Measurements from ENCODE around the gene SLC16A2. TPM values are rescaled to one million over a fixed set of nuclear protein-coding genes. Genes with fewer than 3 reads are reported as not detected.
"Not testable (repeated sequence)": the region's sequence is repeated elsewhere in the genome, so short reads cannot be mapped to it uniquely, and the experiment has no call there.

The SLC16A2 gene
- total and polyA plus RNA-seq, 7 donors: 0.66 to 6.3 (median 2.1) TPM

DNA sequence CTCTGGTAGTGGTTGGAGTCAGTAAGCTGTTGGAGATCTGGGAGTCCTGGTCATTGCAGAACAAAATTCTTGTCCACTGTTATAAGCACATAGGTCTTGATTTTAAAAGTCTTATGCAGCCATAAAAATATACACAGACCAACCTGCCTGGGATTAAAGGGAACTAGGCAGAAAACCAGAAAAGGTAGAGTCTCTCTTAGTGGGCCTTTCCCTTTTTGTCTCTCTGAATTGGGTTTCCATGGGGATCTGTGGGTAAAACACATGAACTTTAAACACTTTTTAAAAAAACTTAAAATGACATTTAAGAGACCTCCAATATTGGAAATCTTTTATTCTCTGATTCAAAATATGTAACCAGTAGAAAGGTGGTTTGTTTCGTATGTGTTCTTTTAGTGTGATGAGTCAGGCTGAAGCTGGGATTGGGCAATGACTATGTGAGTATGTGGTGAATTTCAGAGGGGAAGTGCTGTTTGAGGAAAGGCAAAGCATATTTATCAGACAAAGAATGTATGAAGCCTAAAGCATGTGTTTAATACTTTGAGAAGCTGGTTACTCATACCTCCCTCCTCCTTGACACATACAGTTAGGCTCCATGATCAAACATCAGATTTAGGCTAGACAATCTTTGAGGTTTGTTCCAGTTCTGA is 29.6 kb downstream of the SLC16A2 start:
- ATAC-seq (peak in 1 of 4 donors; percentile 44), DNase-seq (no peak)
- WGBS, 3 donors: 73 to 85% (median 82%) methylated on average over 1 of the region's 1 CpG
- no peaks in the 10 kb centered on the region for H3K36me3 ChIP-seq (ENCODE audit: insufficient read depth in 1 of 2, low read depth in 1 of 2)
- no peak for TF ChIP-seq CTCF (IDR thresholded peaks at IDR 0.05)
- no peaks in the 10 kb centered on the region for H3K4me1 ChIP-seq
- no peak overlapping the region for H3K4me3 ChIP-seq
- H3K9me3 ChIP-seq: no peaks in the 10 kb centered on the region
- H3K27me3 ChIP-seq (ENCODE audit: insufficient read depth in 3 of 3, low read length in 2 of 3): peaks cover 0 to 6% (median 0%) of the 10 kb centered on the region in 3 donors
- no peak overlapping the region for H3K27ac ChIP-seq
- intact Hi-C loops (cut with DNase I): no loop called here

DNA sequence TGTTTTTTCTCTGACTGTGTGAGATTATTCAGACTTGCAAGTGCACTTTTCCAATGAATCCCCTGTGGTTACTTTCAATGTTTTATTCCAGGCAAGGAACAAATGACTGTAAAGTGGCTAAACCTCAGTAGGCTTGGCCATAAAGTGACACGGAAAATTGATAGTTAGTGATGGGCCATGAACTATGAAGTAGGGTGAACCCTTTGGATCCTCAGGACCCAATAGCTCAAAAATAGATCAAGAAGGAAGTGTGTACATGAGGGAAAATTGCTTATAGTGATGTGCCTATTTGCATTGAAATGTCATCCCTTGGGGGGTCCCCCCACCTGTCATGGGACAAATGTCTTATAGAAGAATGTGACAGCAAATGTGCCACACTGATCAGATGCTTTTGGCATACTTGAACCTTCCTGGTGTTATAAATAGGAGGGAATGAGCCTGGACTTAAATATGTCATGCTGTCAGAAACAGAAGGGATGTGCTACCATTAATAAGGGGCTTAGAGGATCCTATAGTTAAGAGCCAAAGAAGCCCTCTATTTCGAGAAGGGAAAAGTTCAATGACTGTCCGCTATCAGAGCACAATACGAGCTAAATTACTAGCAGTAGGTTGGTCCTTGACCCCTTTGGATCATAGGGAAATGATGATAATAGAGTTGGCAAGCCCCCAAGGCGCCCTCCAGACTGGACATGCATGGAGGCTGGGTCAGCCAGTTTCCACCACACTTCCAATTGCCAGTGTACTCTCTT is 30.3 kb downstream of the SLC16A2 start:
- Histone ChIP-seq H3K27me3 (ENCODE audit: insufficient read depth in 3 of 3, low read length in 2 of 3) (peaks cover 0 to 6% (median 0%) of the 10 kb centered on the region in 3 donors), H3K9me3 (no peaks in the 10 kb centered on the region), H3K27ac (no peak overlapping the region), H3K4me1 (no peaks in the 10 kb centered on the region), H3K4me3 (no peak overlapping the region), H3K36me3 (ENCODE audit: insufficient read depth in 1 of 2, low read depth in 1 of 2) (no peaks in the 10 kb centered on the region)
- no peak for TF ChIP-seq CTCF (IDR thresholded peaks at IDR 0.05)
- ATAC-seq (no peak), DNase-seq (no peak)
- 72 to 90% (median 85%) methylated on average over 5 of the region's 5 CpGs for WGBS, 3 donors
- intact Hi-C loops (cut with DNase I): no loop called here

DNA sequence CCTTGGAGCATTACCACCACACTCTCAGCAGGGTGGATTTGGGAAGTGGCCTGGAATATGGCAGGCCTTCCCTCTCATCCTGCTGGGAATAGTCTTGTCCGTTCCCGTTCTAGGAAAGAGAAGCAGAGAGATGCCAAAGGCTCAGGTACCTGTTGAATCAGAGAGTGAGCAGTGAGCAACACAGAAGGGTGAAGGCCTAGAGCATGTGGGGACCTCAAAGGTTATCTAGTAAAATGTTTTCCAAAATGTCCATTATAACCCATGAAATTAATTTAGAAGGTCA is 30.8 kb downstream of the SLC16A2 start:
- TF ChIP-seq CTCF (IDR thresholded peaks at IDR 0.05): no peak
- H3K9me3 ChIP-seq: no peaks in the 10 kb centered on the region
- DNase-seq (no peak), ATAC-seq (no peak)
- no peaks in the 10 kb centered on the region for H3K36me3 ChIP-seq (ENCODE audit: insufficient read depth in 1 of 2, low read depth in 1 of 2)
- intact Hi-C loops (cut with DNase I): no loop called here
- WGBS, 3 donors: 78 to 85% (median 81%) methylated on average over 2 of the region's 2 CpGs
- no peak overlapping the region for H3K4me3 ChIP-seq
- no peaks in the 10 kb centered on the region for H3K4me1 ChIP-seq
- no peak overlapping the region for H3K27ac ChIP-seq
- H3K27me3 ChIP-seq (ENCODE audit: insufficient read depth in 3 of 3, low read length in 2 of 3): peaks cover 0 to 6% (median 0%) of the 10 kb centered on the region in 3 donors

GRCh38 chrX:74453178-74453577 is 31.9 kb downstream of the SLC16A2 start:
- Histone ChIP-seq H3K27me3 (ENCODE audit: insufficient read depth in 3 of 3, low read length in 2 of 3) (peaks cover 0 to 6% (median 0%) of the 10 kb centered on the region in 3 donors), H3K4me1 (no peaks in the 10 kb centered on the region), H3K27ac (no peak overlapping the region), H3K9me3 (no peaks in the 10 kb centered on the region), H3K36me3 (ENCODE audit: insufficient read depth in 1 of 2, low read depth in 1 of 2) (no peaks in the 10 kb centered on the region), H3K4me3 (no peak overlapping the region)
- WGBS, 3 donors: 85 to 94% (median 94%) methylated on average over 7 of the region's 7 CpGs
- DNase-seq (no peak), ATAC-seq (no peak)
- no peak for TF ChIP-seq CTCF (IDR thresholded peaks at IDR 0.05)
- intact Hi-C loops (cut with DNase I): no loop called here

- DNase-seq; H3K4me1 ChIP-seq; H3K9me3 ChIP-seq; H3K27me3 ChIP-seq (ENCODE audit: insufficient read depth in 3 of 3, low read length in 2 of 3); ATAC-seq; H3K4me3 ChIP-seq; H3K27ac ChIP-seq; intact Hi-C loops (cut with DNase I); H3K36me3 ChIP-seq (ENCODE audit: insufficient read depth in 1 of 2, low read depth in 1 of 2): not testable (repeated sequence)
- 94 to 100% (median 97%) methylated on average over 1 to 3 of the region's 3 CpGs for WGBS, 3 donors
These were observed 32.9 kb downstream of the SLC16A2 start for GRCh38 chrX:74454233-74454632.

Measured in psoas muscle (tissue), 8 donors.